NAMALWA (cell line): ENCODE data around the gene PECR.
A peak's percentile ranks its signal among the peaks of the same experiment; 100 is the strongest.
"Not testable (repeated sequence)": the region's sequence is repeated elsewhere in the genome, so short reads cannot be mapped to it uniquely, and the experiment has no call there.

Source experiments
- DNase-seq: peaks from one replicate; pipeline ENCODE4 v3.0.0-alpha.2; 2015; ENCODE audit warnings: low spot score

PECR gene

DNA sequence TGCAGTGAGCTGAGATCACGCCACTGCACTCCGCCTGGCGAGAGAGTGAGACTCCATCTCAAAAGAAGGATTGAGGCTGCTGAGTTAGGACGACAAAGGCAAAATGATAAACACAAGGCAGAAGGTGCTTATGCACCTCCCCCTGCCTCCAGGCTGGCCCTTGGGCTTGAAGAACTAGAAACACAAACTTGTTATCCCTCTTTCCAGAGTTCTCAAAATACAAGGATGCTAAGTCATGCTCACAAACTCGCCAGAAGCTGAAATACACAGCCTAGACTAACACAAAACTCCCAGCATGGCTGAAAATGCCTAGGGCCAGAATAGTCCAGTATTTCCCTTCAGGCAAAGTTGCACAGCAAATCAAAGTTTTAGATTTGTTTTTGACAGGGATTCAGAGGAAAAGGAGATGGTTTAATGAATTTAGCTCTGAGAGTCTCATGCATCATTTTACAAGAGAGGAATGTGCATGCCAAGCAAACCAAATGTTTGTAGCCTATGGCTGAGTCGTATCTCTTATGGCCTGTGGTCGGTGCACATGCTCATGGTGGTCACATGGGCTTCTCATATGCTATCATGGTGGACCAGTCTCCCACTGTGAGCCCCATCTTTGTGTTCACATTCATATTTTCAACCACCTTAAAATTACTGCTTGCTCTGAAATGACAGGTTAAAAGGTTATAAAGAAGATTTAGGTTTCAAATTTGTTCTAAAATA, 52.0 kb downstream of the PECR start:
- DNase-seq = no peak

DNA sequence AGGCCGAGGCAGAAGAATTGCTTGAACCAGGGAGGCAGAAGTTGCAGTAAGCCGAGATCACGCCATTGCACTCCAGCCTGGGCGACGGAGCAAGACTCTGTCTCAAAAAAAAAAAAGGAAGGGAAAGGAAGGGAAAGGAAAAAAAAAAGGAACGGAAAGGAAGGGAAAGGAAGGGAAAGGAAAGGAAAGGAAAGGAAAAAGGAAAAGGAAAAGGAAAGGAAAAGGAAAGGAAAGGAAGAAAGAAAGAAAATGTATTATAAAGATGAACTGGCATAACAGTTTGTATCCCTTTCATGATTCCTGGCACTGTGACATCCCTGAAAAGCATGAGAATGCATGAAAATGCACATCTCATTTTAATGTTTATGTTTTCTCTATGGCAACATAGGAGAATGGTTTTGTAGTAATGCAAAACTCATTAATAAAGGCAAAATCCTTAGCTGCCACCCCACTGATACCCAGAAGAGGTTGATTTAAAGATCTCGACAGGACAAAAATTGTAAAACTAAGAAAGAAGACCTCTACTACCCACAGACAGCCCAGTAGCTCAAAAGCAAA, 56.8 kb downstream of the PECR start:
- DNase-seq = no peak

DNA sequence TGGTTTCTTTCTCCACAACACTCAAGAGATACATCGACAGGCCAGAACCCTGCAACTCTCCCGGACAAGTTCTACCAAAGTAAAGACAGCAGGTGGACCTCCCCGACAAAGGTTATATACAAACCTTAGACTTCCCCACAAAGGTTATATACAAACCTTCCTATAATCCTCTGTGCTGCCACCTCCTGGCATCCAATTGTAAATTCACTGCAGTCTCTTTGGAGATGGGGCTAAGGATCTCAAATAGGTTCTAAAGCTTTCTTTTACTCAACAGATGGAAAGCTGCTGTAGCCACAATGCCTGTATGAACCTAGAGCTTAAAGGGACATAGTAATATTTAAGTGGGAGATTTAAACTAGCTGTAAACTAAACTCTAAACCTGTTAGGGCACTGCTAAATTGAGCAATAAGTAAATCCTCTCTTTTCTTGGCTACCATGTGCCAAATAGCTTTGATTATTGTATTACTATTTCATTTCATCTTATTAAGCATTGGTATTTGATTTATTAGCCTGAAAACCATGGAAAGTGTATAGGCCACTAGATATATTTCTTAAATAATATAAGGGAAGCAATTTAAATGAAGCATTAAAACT, 58.5 kb downstream of the PECR start:
- peak; percentile 81 for DNase-seq

DNA sequence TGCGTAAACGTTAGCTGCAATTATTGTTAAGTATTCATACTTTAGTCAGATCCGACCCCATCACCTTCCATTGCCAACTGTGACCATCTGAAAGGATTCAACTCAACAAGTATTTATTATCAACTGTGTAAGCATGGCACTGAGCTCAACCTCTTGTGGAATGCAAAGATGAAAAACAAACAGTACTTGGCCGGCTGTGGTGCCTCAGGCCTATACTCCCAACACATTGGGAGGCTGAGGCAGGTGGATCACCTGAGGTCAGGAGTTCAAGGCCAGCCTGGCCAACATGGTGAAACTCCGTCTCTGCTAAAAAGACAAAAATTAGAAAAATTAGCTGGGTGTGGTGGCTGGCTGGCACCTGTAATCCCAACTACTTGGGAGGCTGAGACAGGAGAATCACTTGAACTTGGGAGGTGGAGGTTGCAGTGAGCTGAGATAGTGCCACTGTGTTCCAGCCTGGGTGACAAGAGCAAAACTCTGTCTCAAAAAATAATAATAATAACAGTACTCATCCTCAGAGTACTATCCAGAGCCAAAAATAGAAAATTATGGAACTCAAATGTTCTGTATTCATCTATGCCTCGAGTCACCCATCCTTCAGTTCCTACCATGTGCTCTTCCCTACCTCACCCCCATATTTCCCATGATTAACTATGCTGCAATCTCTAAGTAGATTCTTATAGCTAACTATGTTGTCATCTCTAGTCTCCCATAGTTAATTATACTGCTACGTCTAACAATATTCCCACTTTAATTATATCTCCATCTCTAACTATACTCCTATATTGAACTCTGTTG, 59.6 kb downstream of the PECR start:
- DNase-seq = no peak

DNA sequence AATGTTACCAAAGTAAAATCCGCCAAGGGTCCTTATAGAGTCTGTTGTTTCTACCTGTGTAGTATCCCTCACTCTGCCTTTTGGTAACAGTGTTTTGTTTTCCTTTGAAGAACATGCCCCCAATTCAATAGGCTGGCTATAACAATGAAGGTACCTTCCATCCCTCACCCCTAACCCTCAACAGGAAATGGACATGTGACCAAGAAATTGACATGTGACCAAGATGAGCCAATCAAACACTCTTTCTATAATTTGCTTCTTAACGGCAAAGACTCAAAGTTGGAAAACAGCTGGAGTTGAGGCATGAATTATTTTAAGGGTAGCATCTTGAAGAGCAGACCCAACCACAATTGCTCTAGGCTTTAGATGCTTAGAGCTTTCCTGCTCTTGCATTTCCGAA, 62.9 kb downstream of the PECR start:
- no peak for DNase-seq

DNA sequence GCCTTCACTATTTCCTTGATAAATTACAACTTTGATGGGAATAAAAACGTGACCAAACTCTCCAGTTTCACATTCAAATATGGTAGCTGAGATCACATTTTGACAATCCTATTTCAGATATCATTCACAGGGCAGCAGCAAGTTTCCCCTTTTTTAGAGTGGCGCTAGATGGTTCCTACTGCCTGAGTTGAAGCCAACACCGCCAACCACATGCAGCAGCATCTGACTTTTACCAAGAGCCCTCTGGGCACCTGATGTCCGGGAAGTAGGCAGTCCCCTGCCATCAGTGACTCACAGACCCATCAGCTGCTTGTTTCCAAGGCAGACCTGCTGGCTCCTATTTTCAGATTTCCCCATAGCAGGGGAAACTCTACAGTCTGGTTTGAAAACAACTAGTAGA, 64.2 kb downstream of the PECR start:
- peak; percentile 57 for DNase-seq

DNA sequence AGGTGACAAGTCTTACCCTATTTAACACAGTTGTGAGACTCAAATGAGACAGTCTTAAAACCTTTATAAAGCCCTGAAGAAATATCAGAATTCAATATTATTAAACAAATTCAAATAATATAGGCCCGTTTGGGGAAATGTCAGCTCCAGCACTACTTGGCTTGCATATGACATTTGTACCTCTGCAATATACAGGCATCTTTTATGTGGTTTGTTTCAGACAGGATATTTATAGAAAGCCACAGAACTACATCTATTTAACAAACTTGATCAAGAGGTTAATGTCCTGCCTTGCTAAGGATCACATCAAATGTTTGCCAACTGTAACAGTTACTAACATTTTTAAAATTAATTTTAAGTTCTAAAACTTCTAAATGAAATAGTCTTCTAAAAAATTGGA, 65.0 kb downstream of the PECR start:
- peak; percentile 43 for DNase-seq

DNA sequence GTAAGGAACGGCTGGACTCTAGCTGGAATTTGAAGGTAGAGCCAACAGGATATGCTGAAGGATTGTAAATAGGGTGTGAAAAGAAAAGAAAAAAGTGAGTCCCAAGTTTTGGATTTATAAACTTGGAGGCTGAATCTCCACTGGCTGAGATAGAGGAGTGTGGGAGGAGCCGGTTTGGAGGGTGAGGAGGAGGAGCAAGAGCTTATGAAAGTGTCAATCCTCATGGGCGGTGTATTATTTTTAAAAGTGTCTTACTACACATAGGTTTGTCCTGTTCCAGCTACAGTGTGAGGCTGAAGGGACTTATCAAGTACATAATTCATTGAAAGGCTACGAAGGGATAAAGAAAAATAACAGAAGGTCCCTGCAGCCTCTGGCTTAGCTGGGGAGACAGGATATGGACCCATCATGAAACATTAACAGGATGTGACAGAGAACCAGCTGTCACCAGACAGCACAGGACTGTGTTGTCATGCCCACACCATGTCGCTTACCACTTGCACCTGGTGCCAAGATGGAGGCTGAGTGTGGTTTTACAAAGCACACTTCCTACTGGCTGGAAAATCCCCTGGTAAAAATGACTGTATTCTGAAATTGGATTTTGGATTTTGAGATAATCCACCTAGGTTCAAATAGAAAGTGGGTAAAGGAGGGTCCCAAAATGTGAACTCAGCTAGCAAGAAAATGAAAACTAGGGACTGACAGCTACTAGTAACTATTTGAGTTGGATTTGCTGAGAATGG, 65.7 kb downstream of the PECR start:
- peak; percentile 92 for DNase-seq

DNA sequence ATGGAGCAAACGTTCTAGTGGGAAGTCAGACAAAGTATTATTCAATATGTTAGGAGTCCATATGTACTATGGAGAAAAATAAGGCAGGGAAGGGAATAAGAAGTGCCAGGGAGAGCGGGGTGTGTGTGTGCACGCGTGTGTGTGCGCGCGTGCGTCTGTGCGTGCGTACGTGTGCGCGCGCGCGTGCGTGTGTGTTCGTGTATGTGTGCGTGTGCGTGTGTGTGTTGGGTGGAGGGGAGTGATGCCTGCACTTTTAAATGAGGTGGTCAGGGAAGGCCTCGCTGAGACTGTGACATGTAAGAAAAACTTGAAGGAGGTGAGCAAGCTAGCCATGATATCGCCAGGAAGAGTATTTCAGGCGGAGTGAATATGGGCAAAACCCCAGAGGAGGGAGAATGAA, 66.6 kb downstream of the PECR start:
- no peak for DNase-seq

DNA sequence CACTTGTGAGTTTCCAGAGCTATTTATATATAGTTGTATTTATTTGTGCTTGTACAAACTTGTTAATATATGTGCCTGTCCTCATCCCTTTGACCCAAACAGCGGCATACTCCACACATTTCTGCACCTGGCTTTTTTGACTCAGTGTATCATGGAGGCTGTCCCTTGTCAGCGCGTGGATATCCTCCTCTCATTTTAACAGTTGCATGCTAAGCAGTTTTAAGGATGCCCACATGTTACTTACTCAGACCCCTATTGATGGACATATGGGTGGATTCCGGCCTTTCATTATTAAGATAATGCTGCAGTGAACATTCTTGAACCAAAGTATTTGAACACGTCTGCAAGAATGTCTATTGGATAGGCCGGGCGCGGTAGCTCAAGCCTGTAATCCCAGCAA, 67.6 kb downstream of the PECR start:
- DNase-seq = no peak

DNA sequence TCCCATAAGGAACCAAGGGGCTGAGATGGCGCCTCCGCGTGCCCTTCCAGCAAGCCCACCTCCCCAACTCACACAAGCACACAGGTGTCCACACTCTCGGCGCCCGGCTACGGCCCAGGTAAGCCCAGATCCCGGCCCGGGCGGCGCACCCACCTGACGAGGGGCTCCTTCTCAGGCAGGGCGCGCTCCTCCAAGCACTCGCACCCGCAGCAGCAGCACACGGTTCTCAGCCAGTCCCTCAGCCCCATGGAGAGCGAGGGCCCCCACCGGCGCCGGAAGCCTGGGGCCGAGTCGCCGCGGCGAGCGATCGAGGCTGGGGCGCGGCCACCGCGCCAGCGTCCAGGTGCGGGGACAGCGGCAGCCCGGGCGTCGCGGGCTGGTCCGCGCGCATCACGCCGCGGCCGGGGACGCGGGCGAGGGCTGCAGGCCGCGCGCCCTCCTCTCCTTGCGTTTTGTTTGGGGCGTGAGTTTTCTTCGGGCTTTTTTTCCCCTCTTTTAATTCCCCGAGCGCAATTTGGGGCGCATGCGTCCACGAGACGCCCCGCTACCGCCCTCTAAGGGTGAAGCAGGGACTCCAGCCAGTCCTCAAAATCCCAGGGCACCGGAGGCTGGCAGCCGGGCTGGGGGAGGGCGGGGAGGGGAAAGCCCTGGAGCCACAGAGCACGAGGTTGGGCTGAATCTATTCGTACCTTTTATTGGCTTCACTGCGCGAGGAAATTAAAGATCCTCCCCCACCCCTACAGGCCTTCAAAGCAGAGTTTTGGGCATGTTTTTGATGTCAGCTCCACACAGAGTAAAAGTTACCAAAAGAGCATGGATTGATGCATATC, 68.3 kb downstream of the PECR start, which contains the start of gene MREG:
TSS of gene MREG (minus strand) at position 472 of the 830 bp plus-strand sequence. CDS start at position 248, 224 bp downstream.
- peak; percentile 94 for DNase-seq

DNA sequence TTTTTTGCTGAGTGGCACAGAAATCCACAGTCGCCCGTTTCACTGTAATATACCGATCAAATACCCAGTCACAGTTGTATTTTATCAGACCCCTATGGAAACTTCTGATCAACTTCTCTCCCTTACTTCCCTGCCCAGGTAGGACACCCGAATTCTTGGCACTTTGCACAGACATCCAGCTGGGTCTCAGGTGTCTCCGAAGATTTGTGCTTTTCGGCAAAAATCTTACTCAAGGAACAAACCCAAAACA, 68.9 kb downstream of the PECR start:
- DNase-seq = no peak

DNA sequence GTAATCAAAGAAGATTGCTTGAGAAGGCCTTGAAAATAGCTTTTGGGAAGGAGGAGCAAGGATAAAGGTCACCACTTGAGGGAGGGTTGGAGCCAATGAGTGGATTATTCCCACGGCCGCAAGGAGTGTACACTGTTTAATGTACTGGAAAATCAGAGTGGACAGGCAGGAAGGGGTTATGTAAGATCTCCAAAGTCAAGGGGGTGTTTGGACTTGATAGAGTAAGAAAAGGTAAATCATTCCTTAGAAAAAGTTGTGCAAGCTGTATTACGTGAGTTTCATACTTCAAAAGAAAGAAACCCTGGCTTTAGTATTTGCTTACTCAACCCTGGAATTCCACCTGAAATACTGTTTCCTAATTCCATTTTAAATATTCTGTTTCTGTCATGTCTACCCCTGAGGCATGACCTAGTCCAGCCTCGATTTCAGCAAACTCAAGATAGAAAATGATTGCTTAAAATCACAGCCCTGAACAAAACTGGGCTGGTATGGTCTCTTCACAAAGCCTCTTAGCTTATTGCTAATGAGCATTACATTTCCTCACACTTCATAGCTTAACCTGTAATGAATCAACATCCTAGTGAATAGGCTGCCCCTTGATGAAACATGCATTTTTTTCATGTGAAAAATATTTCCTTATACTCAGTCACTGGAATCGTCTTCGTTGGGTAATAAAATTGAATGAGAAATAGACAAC, 69.3 kb downstream of the PECR start:
- peak; percentile 49 for DNase-seq

DNA sequence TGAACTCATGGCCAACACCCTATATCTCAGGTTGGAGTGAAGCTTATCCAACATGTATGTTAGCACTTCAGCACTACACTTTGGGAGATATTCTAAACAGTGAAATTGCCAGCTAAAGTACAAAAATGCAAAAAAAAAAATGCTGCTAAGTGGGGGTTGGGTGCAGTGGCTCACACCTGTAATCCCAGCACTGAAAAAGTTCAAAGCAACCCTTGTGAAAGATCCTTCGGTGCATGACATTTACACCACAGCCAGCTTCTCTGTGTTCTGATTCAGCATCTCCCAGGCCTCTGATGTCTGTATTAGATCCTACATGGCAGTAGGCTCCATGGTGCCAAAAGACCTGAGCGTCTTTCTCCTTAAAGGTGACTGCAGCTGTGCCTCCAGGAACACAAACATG, 72.4 kb downstream of the PECR start:
- not testable (repeated sequence) for DNase-seq

DNA sequence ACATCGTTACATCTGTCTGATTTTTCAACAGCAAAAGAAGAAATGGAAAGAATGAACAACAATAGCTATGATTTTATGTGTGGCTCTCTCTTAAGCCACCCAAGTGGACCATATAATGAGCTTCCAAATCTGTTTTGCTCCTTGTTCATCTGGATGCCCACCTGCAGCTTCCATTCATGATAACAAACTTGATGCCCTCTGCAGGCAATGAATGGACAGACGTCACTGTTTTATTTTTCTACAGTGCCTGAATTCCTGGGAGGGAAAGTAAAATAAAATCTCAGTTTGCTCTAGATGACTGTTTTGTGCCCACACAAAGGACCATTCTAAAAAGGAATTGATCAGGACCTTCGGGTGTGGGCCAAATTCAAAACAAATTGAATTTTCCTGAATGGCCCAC, 73.2 kb downstream of the PECR start:
- DNase-seq = no peak

DNA sequence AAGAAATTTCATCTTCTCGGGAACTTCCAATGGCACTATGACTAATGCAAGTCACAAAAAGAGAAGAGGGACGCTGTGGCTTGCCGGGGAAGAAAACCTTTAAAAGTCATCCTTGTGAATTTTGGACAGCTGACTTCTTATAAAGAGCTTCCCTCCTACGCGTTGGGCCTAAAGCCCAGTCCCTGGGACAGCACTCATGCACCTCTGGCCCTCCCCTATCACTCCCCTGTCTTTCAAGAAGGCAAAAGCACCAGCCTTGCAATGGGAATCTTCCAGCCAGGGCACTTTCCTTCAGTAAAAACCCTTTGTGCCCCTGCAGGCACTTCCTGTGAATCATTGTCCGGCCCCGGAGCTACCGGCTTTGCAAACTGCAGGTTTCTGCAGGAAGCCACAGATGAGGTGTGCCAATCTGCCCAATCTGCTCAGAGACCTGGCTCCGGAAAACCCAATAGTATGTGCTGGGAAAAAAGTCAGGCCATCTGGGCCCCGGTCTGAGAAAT, 75.4 kb downstream of the PECR start:
- no peak for DNase-seq

DNA sequence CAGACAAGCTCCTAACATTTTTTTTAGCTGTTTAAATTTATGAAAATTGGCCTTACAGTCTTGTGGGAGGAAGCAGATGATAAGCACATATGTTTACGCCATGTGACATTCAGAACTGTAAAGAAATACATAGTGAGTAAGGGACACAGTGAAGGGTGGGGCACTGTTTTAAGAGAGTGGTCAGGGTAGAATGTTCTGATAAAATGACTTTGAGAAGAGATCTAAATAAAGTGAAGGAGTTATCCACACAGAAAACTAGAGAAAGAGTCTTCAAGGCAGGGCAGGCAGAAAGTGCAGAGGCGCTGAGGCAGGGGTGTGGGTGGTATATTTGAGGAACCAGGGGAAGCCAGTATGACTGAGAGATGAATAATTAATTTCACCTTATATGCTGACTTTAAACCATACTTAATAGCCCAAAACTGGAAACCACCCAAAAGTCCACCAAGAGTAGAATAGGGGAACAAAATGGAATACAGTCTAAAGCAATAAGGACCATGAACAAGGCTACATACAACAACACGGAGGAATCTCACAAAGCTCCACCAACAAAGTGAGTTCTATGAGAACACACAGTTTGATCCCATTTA, 76.8 kb downstream of the PECR start:
- DNase-seq = no peak

DNA sequence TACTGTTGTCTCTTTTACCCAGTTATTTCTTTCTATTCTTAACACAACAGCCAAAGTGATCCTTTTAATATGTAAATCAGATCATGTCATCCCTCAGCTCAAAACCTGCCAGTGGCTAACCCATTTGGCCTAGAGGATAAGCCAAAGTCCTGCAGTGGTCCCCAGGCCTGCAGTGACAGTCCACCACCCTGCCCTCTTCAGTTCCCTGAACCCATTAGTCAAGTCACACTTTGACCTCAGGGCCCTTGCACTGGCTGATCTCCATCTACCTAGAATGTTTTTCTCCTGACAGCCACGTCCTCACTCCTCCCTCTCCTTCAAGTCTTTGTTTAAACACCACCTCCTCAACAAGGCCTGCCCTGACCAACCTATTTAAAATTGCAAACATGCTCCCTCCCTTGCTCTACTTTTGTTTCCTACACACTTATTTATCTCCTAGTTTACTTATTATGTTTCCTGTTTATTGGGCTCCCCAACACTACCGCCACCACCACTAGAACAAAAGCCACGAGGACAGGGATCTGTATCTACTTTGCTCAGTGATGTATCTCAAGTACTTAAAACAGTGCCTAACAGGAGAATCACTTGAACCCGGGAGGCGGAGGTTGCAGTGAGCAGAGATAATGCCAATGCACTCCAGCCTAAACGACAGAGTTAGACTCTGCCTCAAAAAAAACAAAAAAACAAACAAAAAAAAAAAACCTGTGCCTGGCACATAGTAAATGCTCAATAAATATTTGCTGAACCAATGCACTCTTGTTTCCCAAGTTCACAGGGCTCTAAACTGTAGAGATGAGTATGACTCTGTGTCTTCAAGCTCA, 77.5 kb downstream of the PECR start:
- DNase-seq = no peak

DNA sequence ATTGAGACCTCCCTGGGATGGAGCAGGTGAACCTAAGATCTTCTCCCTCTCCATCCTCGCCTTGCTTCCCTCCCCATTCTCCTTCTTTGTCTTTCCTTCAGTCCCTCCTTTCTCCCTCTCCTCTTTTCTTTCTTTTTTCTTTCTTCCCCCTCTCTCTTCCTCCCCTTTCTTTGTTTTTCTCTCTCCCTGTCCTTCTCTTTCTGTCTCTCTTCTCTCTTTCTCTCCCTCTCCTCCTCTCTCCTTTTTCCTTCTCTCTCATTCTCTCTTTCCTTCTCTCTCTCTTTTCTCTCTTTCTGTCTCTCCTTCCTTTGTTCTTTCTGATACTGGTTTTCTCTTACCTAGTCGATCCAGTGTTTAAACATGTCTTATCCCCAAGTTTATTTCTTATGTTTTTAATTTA, 78.9 kb downstream of the PECR start:
- DNase-seq = no peak
